ENCODE results near the gene SLC44A3. TPM values are rescaled to one million over a fixed set of nuclear protein-coding genes. Genes with fewer than 3 reads are reported as not detected.

The SLC44A3 gene
- total and polyA plus RNA-seq, 2 of the 4 experiments (the other 2 are of a cell fraction): 0.31 to 0.54 TPM

- H3K23ac ChIP-seq (ENCODE audit: low read depth, low read length): no peak overlapping the region
- no peak overlapping the region for H3K18ac ChIP-seq (ENCODE audit: low read depth, low read length)
- no peak overlapping the region for H3K27ac ChIP-seq (ENCODE audit: insufficient read depth, low read length)
- H3K4ac ChIP-seq (ENCODE audit: low read depth, low read length): no peak overlapping the region
- CTCF ChIA-PET: no interaction called here
- H2AK9ac ChIP-seq (replicated peaks; ENCODE audit: low read depth, low read length, poor library complexity): no peak overlapping the region
- BruUV-seq (replicated peaks): no TSS peak
- H3K4me3 ChIP-seq (ENCODE audit: insufficient read depth, low read depth, low read length): no peak overlapping the region
- H2BK20ac ChIP-seq (ENCODE audit: low read depth, low read length): no peak overlapping the region
- H2AK5ac ChIP-seq (ENCODE audit: low read depth, low read length): no peak overlapping the region
- intact Hi-C loops (cut with micrococcal nuclease): no loop called here
- H3K79me1 ChIP-seq (ENCODE audit: low read depth in 1 of 2, low read length in 2 of 2): no peaks in the 10 kb centered on the region
- H3K14ac ChIP-seq (replicated peaks; ENCODE audit: low read depth, low read length): no peak overlapping the region
- in situ Hi-C loops (cut with MboI; ENCODE audit: low sequenced_read_pairs): loop anchor here (10.0 kb wide), 1 partner anchor 391 kb away; the partner anchor contains the start of gene RWDD3
- POLR2A ChIA-PET (ENCODE audit: unreplicated experiment): no interaction called here
- H3K9me1 ChIP-seq (ENCODE audit: insufficient read depth, low read length): no peaks in the 10 kb centered on the region
- H3K36me3 ChIP-seq (ENCODE audit: control insufficient read depth, insufficient read depth, low read length): no peaks in the 10 kb centered on the region
- no peak overlapping the region for H3K9ac ChIP-seq (ENCODE audit: low read depth, low read length)
- H4K8ac ChIP-seq (ENCODE audit: low read depth in 2 of 2, low read length in 2 of 2): no peak overlapping the region
- H3K27me3 ChIP-seq (ENCODE audit: control insufficient read depth, insufficient read depth, low read length): peaks cover 2% of the 10 kb centered on the region
- no peak overlapping the region for H3K4me2 ChIP-seq (ENCODE audit: low read depth, low read length)
- no peak for TF ChIP-seq CTCF (conservative IDR thresholded peaks at IDR 0.05; ENCODE audit: low read depth, low read length)
- TF ChIP-seq RFX5 (IDR thresholded peaks at IDR 0.05; ENCODE audit: low read depth, low read length): no peak
- DNase-seq (no peak), ATAC-seq (ENCODE audit: low read depth) (no peak)
- no peak overlapping the region for H4K91ac ChIP-seq (ENCODE audit: insufficient read depth, low read depth, low read length)
- H2BK120ac ChIP-seq (ENCODE audit: low read depth, low read length): no peak overlapping the region
- H3K4me1 ChIP-seq (ENCODE audit: control insufficient read depth, insufficient read depth, low read length): no peaks in the 10 kb centered on the region
- H2BK15ac ChIP-seq (ENCODE audit: low read depth, low read length): no peak overlapping the region
- H3K9me3 ChIP-seq (ENCODE audit: control insufficient read depth, insufficient read depth, low read length): no peaks in the 10 kb centered on the region
- no peak overlapping the region for H3K56ac ChIP-seq (ENCODE audit: extremely low read depth, insufficient read depth, low read length)
- no peak overlapping the region for H4K5ac ChIP-seq (ENCODE audit: low read depth, low read length)
- no peak overlapping the region for H2BK5ac ChIP-seq (ENCODE audit: low read depth, low read length, poor library complexity, severe bottlenecking)
- WGBS, 2 experiments (ENCODE audit: extremely low coverage in 2 of 2, insufficient read length in 1 of 2): no CpG with 5 or more reads among the region's 6 CpGs
- no peak overlapping the region for H2AFZ ChIP-seq (replicated peaks; ENCODE audit: low read length, poor library complexity)
- dilution Hi-C loops (cut with HindIII; ENCODE audit: low sequenced_read_pairs, unreplicated experiment): no loop called here
- no peaks in the 10 kb centered on the region for H4K20me1 ChIP-seq (ENCODE audit: insufficient read depth, low read length)
These were observed 23.3 kb downstream of the SLC44A3 start for GRCh38 chr1:94843430-94843829.

All from IMR-90 (cell line).